ENCODE results near the gene ALG6.
"Not testable (repeated sequence)": the region's sequence is repeated elsewhere in the genome, so short reads cannot be mapped to it uniquely, and the experiment has no call there.

ALG6 gene

DNA sequence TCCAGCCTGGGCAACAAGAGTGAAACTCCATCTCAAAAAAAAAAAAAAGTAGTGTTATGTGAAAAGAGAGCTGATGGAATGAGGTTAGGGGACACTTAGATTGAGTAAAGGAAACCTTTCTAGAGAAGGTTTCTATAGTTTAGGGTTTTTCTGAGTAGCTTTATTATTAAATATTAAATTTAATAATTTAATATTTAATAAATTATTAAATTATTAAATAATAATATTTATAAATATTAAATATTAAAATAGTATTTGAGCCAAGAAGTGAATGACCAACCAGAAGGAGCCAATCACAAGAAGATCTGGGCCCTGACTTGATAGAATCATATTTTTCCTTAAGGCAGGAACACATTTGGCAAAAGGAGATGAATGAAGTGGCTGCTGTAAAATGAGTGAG, 50.7 kb downstream of the ALG6 start:
- no peak for DNase-seq

DNA sequence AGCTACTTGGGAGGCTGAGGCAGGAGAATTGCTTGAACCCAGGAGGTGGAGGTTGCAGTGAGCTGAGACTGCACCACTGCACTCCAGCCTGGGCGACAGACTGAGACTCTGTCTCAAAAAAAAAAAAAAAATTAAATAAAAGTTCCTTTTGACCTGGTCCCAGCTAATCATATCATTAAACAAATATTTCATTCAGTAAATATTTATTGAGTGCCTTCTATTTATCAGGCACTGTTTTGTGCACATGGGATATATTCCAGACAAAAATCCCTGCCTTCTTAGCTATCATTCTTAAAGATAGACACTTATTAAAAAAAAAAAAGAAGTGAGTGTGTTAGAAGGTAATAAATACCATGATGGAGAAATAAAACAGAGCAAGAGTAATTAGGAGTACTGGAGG, 53.3 kb downstream of the ALG6 start:
- DNase-seq = not testable (repeated sequence)

DNA sequence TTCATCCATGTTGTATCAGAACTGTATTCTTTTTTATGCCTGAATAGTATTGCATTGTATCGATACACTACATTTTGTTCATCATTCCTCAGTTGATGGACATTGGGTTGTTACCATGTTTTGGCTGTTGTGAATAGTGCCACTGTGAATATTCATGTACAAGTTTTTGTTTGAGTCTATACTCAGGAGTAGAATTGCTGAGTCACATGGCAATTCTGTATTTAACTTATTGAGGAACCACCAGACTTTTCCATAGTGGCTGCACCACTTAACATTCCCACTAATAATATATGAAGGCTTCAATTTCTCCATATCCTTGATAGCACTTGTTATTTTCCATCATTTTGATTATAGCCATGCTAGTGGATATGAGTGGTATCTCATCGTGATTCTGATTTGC, 56.2 kb downstream of the ALG6 start:
- no peak for DNase-seq

DNA sequence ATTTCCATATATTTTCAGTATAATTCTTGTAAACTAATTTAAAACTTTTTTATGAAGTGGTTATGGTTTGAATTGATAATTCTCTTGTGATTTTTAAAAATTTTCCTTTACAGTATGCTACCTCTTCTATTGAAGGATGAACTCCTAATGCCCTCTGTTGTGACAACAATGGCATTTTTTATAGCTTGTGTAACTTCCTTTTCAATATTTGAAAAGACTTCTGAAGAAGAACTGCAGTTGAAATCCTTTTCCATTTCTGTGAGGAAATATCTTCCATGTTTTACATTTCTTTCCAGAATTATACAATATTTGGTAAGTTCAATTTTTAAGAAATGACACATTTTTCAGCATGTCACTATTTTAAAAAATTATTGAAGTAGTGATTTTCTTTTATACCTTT, 61.4 kb downstream of the ALG6 start:
- no peak for DNase-seq

DNA sequence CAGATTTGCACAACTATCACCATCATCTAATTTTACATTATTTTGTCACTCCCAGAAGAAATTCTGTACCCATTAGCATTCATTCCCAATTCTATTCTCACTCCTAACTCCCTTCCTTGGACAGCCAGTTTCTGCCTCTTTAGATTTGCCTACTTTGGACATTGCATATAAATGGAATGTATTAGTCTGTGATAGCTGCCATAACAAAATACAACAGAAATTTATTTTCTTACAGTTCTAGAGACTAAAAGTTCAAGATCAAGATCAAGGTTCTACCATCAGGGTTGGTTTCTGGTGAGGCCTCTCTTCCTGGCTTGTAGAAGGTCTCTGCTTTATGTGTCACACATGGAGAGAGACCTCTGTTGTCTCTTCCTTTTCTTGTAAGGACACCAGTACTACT, 61.9 kb downstream of the ALG6 start:
- DNase-seq = no peak

DNA sequence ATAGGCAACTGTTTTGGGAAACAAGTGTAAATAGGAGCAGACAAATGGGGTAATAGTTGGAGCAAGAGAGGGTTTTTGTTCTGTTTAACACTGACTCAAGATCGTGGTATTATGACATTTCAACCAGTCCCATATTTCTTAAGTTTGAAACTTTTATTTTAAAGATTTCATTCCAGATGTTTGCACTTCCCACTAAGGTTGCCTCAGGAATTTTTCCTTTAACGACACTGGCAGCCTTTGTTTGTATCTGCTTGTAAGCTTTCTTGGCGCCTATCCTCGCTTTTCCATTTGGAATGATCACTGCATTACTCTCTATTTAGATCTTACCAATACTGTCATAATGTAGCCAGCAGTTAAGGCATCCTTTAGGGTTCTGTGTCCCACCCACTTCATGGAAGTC, 67.7 kb downstream of the ALG6 start:
- no peak for DNase-seq

DNA sequence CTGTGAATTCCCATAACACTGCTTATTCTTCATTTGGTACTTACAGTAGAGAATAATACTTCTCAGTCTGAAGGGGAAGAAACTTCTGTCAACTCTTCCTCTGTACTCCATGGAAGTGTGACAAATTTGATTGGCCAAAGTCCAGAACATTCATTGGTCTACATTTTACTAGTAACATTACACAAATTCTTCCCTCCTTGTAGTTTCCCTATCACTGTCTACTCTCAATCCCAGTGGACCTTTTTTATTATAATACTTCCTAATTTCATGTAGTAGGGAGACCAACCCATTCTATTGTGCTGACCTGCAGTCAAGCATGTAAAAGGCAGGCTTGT, 74.7 kb downstream of the ALG6 start:
- DNase-seq = no peak

DNA sequence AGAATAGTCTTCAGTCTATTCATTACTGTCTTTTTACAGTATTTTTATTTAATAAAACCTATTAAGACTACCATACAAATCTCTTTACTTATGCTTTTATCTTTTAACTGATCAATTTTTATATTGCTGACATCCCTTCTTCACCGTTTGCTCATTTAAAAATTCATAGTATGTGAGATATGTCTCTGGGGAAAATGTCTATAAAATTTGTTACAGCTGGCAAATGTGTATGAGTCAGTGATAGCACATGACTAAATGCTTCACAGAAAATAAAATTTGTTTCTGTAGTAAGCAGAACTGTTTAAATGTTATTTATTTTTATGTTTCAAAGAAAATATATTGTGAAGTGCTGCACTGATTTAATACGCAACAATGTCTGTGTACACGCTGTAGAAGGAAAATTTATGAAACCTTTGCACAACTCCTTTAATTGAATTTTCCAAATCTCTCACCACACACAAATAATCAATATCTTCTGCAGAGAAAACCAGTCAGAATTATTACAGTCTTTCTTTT, 81.4 kb downstream of the ALG6 start:
- no peak for DNase-seq

DNA sequence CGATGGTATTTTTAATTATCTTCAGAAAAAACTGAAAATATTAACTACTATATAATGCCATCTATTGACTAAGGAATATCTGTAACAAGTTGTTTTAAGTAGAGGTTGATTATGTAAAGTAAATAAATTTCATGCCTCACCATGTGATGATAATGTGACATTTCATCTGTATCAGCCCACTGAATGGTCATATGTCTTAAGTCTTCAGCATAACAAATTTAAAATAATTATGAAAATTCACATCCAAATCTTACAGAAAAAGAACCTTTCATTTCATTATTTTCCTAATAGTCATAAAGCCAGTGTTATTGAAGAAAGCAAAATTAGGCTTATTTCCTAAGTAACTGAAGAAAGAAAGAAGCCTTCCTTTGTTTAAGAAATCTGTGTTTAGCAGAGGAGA, 83.0 kb downstream of the ALG6 start:
- DNase-seq = no peak

DNA sequence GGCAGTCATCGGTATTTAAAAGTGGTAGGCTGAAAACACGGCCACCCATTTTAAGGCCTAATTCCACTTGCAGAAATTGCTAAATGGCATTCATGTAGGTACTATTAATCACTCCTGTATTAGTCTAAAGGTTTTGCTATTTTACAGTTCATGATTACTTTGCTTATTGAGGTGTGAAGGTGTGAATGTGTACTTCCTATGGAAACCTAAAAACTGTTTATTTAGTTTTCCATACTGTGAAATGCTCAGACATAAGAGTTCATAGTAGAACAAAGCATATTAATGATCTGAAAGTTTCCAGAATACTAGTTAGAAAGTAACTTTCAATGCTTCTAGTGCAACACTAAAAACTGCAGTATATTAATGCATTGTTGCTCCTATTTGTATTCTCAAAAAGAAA, 85.8 kb downstream of the ALG6 start:
- no peak for DNase-seq

DNA sequence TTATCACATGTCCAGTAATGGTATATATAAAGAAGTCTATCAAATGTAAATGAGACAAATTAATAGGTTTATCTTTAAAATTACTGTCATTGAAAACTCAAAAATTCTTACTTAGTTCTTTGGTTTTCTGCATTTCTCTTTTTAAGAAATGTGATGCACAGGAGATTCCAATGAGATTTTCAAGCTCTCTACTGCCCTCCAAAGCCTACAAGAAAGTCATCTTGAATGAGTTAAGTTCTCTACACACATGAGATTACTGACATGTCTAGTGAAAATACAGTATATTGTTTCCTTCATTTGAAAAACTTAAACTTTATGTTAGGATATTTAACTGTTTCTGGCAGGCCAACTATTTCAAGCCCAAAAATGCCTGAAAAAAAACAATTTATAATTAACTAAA, 86.8 kb downstream of the ALG6 start:
- no peak for DNase-seq

DNA sequence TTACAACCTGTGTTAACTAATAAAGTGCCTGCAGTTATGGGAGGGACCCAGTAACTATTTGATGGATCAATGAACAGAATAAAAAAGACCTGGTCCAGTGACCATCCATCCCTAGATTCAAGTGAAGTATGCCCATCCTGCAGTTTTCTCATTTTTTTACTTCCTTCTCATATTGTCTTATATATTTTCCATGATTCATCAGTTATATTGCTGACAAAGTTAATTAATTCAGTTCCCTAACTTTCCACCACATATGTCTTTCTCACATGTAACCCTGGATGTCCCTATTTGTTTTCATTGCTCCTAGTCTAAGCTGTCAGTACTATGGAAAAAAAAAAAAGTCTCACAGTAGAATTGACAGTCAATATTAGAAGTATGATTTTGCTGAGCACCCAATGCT, 91.3 kb downstream of the ALG6 start:
- no peak for DNase-seq

DNA sequence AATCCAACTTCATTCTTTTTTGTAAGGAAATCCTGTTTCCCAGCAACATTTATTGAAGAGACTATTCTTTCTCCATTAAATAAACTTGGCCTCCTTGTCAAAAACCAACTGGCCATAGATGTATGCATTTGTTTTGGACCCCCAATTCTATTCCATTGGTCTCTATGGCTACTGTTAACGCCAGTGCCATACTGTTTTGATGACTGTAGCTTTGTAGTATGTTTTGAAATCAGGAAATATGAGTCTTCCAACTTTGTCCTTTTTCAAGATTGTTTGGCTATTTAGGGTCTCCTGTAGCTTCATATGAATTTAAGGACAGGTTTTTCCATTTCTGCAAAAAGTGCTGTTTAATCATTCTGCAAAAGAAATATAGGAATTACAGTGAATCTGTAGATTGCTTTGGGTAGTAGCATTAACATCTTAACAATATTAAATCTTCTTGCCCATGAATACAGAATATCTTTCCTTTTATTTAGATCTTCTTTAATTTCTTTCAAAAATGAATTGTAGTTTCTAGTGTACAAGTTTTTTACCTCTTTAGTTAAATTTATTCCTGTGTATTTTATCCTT, 94.3 kb downstream of the ALG6 start:
- DNase-seq = no peak

DNA sequence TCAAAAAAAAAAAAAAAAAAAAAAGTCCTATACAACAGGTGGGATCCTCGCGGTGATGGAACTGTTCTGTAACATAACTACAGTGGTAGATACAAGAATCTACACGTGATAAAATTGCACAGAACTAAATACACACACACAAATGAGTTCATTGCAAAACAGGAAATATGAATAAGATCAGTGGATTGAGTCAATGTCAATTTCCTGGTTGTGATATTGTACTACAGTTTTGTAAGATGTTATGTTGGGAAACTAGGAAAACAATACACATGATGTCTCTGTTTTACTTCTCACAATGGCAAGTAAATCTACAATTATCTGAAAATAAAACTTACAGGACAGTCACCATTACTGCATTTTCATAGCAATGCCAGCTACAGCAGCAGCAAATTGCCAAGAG, 95.8 kb downstream of the ALG6 start:
- no peak for DNase-seq

DNA sequence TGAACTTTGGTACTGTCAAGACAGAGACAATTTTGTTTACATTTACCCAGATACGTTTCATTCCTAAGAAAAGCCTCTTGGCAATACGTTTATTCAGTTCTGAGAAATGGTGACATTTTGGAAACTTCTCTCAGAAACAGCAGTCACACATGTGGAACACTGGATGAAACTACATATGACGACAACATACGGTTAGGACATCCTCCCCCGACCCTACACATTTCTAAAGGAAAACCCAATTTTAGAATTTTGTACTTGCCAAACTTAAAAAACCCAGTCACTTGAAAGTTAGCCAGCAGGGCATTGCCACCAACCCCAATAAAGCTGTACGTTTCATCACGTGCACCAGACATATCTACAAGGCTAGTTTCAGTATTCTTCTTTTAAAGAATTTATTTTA, 98.8 kb downstream of the ALG6 start:
- DNase-seq = no peak

DNA sequence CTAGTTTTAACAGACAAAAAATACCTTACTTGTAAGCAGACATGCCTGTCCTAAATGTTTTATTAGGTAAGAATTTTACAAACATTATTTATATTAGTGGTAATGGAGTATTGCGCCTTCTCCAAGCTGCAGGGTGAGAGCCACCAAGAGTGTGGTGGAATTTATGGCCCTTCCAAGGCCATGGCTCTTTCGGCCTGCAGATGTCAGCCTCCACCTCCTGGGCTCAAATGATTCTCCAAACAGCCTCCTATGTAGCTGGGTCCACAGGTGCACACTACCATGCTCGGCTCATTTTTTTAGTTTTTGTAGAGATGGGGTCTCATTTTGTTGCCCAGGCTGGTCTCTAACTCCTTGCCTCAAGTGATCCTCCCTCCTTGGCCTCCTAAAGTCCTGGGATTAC, 99.3 kb downstream of the ALG6 start:
- no peak for DNase-seq

DNA sequence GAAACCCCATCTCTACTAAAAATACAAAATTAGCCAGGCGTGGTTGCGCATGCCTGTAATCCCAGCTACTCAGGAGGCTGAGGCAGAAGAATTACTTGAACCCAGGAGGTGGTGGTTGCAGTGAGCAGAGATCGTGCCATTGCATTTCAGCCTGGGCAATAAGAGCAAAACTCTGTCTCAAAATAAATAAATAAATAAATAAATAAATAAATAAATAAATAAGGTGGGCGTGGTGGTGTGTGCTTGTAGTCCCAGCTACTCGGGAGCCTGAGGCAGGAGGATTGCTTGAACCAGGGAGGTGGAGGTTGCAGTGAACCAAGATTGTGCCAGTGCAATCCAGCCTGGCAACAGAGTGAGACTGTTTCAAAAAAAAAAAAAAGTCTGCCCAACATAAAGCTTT, 101.3 kb downstream of the ALG6 start:
- not testable (repeated sequence) for DNase-seq

DNA sequence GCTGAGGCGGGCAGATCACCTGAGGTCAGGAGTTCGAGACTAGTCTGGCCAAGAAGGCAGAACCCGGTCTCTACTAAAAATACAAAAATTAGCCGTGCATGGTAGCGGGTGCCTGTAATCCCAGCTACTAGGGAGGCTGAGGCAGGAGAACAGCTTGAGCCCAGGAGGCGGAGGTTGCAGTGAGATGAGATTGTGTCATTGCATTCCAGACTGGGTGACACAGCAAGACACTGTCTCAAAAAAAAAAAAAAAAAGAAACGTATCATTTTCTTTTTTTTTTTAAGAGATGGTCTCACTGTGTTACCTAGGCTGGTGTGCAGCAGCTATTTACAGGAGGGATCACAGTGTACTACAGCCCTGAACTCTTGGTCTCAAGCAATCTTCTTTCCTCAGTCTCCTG, 108.3 kb downstream of the ALG6 start:
- no peak for DNase-seq

DNA sequence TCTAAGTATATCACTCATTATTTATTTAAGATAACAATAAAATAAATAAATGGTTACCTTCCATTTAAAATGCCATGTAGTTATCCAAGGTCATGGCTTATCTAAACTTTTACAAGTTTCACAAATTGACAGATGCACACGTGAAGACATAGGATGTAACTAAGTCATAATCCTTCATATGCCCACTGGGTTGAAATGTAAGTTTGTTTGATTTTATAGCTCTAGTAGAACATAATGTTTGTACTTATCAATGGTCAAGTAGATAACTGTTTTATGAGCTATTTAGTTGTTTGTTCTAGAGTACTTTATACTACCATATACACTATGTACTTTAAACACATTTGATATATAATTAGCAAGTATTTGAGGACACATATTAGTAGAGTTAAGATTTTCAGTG, 112.6 kb downstream of the ALG6 start:
- DNase-seq = no peak

DNA sequence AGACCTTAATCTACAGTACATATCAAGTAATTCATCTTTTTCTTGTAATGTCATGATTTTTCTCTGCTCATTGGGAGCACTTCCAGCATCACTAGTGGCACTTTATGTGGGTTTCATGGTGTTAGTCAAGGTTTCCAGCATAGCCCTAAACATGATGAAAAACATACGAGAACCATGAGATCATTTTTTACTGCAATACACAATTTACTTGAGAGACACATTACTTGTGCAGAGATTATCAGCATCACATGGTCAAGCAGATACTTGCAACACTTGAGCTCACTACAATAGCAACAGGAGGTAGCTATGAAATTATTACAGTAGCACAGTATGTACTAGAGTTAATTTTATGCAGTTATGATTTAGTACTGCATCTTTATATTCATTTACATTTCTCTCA, 119.2 kb downstream of the ALG6 start:
- no peak for DNase-seq

DNA sequence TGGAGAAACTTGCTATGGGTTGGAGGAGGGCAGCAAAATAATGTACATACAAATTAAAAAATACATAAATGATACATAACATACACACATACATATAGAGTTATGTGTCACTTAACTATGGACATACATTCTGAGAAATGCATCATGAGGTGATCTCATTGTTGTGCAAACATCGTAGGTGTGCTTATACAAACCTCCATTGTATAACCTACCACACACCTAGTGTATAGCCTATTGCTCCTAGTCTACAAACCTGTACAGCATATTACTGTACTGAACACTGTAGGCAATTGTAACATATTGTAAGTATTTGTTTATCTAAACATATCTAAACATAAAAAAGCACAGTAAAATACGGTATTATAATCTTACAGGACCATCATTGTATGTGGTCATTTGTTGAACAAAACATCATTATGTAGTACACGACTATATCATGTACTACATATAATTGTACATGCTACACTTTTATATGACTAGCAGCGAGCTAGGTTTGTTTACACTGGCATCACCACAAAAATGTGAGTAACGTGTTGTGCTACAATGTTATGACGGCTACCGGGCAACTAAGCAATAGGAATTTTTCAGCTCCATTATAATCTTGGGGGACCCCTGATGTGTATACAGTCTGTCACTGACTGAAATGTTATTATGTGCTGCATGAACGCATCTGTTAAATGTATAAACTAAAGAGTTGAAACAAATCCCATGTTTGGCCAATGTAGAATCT, 120.1 kb downstream of the ALG6 start:
- no peak for DNase-seq

Measured in GOT3 (cell line).